SU-DHL-6 (cell line): ENCODE results near the gene SAG.

Experiments
- H2AFZ ChIP-seq: fragments of 200-600 bp; sonication (generic); 2 replicates; pipeline ENCODE4 v1.6.1; 2014; ENCODE audit warnings: low read depth, mild to moderate bottlenecking, moderate library complexity, mixed read lengths, antibody characterized with exemption, low read length; ENCODE audit not compliant: severe bottlenecking
- H3F3A ChIP-seq: fragments of 200-600 bp; shearing (Covaris generic); 2 replicates; pipeline ENCODE4 v1.6.0; 2016; ENCODE audit warnings: antibody characterized with exemption, mild to moderate bottlenecking; ENCODE audit not compliant: insufficient read depth
- H3K27ac ChIP-seq: fragments of 200-600 bp; sonication (generic); 2 replicates; pipeline ENCODE4 v1.5.1; 2016; ENCODE audit warnings: low read depth, mild to moderate bottlenecking, low read length, moderate library complexity, mixed read lengths
- H3K27me3 ChIP-seq: fragments of 200-600 bp; sonication (generic), shearing (Covaris generic); 2 replicates; pipeline ENCODE4 v1.6.0; 2014; ENCODE audit warnings: mild to moderate bottlenecking, low read length
- H3K36me3 ChIP-seq: fragments of 200-600 bp; sonication (generic); 2 replicates; pipeline ENCODE4 v1.6.1; 2014; ENCODE audit warnings: mild to moderate bottlenecking, low read length, mixed read lengths
- H3K4me2 ChIP-seq: fragments of 300-600, 200-600 bp; shearing (Covaris generic), sonication (generic); 2 replicates; pipeline ENCODE4 v1.6.0; 2014; ENCODE audit warnings: low read length, low read depth, mild to moderate bottlenecking; ENCODE audit not compliant: poor library complexity, severe bottlenecking
- H3K4me3 ChIP-seq: fragments of 200-600 bp; sonication (generic); 2 replicates; pipeline ENCODE4 v1.5.1; 2014; ENCODE audit warnings: antibody characterized with exemption, low read length, mild to moderate bottlenecking, mixed read lengths; ENCODE audit not compliant: insufficient read depth, poor library complexity, severe bottlenecking
- H3K79me2 ChIP-seq: fragments of 200-600 bp; sonication (generic); 2 replicates; pipeline ENCODE4 v1.6.1; 2014; ENCODE audit warnings: mild to moderate bottlenecking, low read length, moderate library complexity; ENCODE audit not compliant: insufficient read depth
- H3K9ac ChIP-seq: fragments of 200-600 bp; sonication (generic); 2 replicates; pipeline ENCODE4 v1.7.0; 2014; ENCODE audit warnings: mild to moderate bottlenecking, low read length
- H3K9me2 ChIP-seq: fragments of 200-600 bp; sonication (generic); replicated peaks from 2 replicates; pipeline ENCODE4 v1.6.1; 2014; ENCODE audit warnings: low read length; ENCODE audit not compliant: insufficient read depth
- H3K9me3 ChIP-seq: fragments of 200-600 bp; sonication (generic); 2 replicates; pipeline ENCODE4 v1.6.1; 2014; ENCODE audit warnings: low read length, mixed read lengths; ENCODE audit not compliant: insufficient read depth
- H4K20me1 ChIP-seq: fragments of 200-600 bp; sonication (generic); 2 replicates; pipeline ENCODE4 v1.6.1; 2014; ENCODE audit warnings: low read depth, mild to moderate bottlenecking, antibody characterized with exemption, low read length, moderate library complexity, mixed read lengths
- EZH2phosphoT487 ChIP-seq: fragments of 200-600 bp; sonication (generic), shearing (Covaris generic); conservative IDR thresholded peaks from 2 replicates; pipeline ENCODE4 v1.6.1; 2018; ENCODE audit warnings: mild to moderate bottlenecking, antibody characterized with exemption, low read length, moderate library complexity, mixed read lengths
- TF ChIP-seq, protein P1 (sequence below): fragments of 200-600 bp; sonication (generic); IDR thresholded peaks from one replicate; pipeline ENCODE4 v1.5.1; 2017; ENCODE audit warnings: antibody characterized with exemption, mild to moderate bottlenecking, low read length, moderate library complexity; ENCODE audit not compliant: insufficient read depth, poor library complexity, severe bottlenecking

The SAG gene

DNA sequence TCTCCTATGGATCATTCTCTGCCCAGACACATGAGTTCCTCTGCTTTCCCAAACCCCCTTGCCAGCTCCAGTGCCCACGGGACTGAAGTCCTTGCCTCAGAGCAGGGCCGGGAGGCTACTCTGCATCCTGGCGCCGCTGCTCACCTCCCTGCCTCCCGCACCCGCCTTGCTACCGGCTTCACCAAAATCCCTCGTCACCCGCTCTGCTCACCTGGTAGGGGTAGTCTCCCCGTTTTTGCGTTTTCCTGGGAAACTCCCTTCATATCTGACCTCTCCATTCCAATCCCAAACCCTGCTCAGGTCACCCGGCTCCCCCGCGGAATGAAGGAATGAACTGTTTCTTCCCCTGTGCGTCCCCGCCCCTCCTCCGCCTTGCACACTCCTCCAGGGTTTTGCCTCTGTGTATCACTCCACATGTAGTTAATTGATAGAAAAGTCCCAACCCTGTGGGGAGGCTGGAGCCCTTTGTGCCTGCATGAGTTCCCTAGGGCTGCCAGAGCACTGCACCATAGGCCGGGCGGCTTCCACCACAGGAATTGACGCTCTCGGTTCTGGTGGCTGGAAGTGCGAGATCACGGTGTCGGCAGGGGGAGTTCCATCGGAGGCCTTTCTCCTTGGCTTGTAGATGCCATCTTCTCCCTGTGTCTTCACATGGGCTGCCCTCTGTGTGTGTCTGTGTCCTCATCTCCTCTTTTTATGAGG, 44.7 kb downstream of the SAG start:
- Histone ChIP-seq H3K9me2 (no peaks in the 10 kb centered on the region), H3K27ac (no peak overlapping the region), H3K4me2 (no peak overlapping the region), H3K9me3 (no peaks in the 10 kb centered on the region), H3F3A (peaks cover 7% of the 10 kb centered on the region; the same call in 1 of the 2 replicates), H3K36me3 (no peaks in the 10 kb centered on the region), H2AFZ (no peak overlapping the region), H3K9ac (no peak overlapping the region), H3K79me2 (no peaks in the 10 kb centered on the region), H3K4me3 (no peak overlapping the region), H4K20me1 (peaks cover 4% of the 10 kb centered on the region; the same call in 1 of the 2 replicates), H3K27me3 (no peaks in the 10 kb centered on the region)
- no peak for TF ChIP-seq EZH2phosphoT487
- TF ChIP-seq, protein P1, sequence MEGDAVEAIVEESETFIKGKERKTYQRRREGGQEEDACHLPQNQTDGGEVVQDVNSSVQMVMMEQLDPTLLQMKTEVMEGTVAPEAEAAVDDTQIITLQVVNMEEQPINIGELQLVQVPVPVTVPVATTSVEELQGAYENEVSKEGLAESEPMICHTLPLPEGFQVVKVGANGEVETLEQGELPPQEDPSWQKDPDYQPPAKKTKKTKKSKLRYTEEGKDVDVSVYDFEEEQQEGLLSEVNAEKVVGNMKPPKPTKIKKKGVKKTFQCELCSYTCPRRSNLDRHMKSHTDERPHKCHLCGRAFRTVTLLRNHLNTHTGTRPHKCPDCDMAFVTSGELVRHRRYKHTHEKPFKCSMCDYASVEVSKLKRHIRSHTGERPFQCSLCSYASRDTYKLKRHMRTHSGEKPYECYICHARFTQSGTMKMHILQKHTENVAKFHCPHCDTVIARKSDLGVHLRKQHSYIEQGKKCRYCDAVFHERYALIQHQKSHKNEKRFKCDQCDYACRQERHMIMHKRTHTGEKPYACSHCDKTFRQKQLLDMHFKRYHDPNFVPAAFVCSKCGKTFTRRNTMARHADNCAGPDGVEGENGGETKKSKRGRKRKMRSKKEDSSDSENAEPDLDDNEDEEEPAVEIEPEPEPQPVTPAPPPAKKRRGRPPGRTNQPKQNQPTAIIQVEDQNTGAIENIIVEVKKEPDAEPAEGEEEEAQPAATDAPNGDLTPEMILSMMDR: no peak

DNA sequence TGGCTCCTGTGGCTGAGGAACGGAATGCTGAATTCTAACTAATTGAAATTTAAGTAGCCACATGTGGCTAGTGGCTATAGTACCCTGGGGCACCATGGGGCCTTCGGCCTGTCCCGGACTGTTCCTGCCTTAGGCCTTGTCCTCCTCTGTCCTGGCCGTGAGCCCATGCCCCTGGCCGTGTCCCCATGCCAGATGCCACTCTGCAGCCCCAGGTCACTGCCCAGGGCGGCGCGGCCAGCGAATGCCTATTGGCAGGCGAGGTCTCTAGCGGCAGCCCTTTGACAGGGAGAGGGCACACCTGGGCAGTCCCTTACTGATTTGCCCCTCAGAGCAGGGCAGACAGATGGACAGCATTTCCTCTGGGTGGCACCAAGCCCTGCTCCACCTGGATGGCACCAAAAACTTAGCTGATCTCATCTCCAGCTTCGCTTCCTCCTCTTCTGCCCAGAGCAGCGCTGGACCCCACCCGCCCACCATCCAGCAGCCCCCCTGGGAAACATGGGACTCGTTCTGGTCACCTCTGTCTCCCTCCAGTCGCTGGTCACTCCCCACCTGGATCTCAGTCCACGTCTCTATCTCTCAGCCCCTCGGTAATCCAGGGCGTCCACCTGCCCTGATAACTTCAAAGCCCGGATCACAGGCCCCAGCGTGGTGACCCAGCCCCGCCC, 45.6 kb downstream of the SAG start:
- Histone ChIP-seq H3K9me3 (no peaks in the 10 kb centered on the region), H3K36me3 (0 out of 2 replicates have a peak, but pooled peaks cover 1% of the 10 kb centered on the region), H3F3A (peaks cover 14% of the 10 kb centered on the region), H3K4me3 (peak overlapping the region; percentile 36), H3K27me3 (no peaks in the 10 kb centered on the region), H3K9me2 (no peaks in the 10 kb centered on the region), H4K20me1 (peaks cover 4% of the 10 kb centered on the region; the same call in 1 of the 2 replicates), H3K27ac (peak overlapping the region; percentile 78), H2AFZ (peak overlapping the region; percentile 63), H3K79me2 (no peaks in the 10 kb centered on the region), H3K4me2 (peak overlapping the region; percentile 55), H3K9ac (peak overlapping the region; percentile 53)
- TF ChIP-seq, protein P1: no peak
- TF ChIP-seq EZH2phosphoT487: no peak

DNA sequence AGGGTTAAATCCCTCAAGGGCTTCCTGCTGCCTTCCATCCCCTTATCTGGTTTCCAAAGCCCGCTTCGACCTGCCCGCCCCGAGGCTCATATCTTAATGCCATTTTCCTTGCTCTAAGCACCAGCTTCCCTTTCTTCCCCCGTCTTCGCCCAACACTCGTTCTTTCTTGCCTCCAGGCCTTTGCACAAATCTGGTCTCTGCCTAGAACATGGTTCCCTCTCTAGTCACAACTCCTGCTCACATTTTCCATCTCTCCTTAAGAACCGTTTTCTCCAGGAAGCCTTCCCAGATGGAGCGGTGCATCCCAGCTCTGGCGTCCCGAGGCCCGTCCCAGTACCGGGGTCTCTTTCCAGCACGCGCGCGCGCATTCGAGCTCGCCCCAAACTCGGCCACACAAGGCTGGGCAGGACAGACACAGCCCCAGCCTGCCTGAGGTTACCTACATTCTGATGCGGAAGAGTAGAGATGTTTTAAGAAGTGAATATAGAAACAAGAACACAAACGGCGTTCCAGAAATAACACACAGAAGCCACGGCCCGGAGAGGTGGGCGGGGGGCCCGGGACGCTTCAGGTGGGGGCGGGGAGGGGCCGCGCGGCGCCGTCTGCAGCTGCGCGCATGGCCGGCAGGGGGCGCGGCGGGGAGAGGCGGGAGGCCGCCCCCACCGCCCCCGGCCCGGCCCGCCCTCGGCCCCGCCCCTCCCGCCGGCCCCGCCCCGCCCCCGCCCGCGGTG, 46.3 kb downstream of the SAG start, which contains the start of gene DGKD:
TSS of gene DGKD (plus strand) at position 726 of the 731 bp plus-strand sequence. CDS start 25 bp downstream, outside the sequence.
- no peaks in the 10 kb centered on the region for H3K9me2 ChIP-seq
- H3K27ac ChIP-seq: peak within 1 kb of the TSS; percentile 78
- peak within 1 kb of the TSS; percentile 84 for H3K4me2 ChIP-seq
- TF ChIP-seq, protein P1: peak; percentile 29
- no peak for TF ChIP-seq EZH2phosphoT487
- 0 out of 2 replicates have a peak, but pooled peaks cover 6% of the 10 kb centered on the region for H3K36me3 ChIP-seq
- no peaks in the 10 kb centered on the region for H3K9me3 ChIP-seq
- H3K79me2 ChIP-seq: peaks cover 1% of the 10 kb centered on the region; the same call in 1 of the 2 replicates
- peaks cover 19% of the 10 kb centered on the region for H3F3A ChIP-seq
- peak within 1 kb of the TSS; percentile 73 for H3K4me3 ChIP-seq
- no peaks in the 10 kb centered on the region for H3K27me3 ChIP-seq
- H2AFZ ChIP-seq: peak within 1 kb of the TSS; percentile 63
- H3K9ac ChIP-seq: peak within 1 kb of the TSS; percentile 62
- peaks cover 4% of the 10 kb centered on the region; the same call in 1 of the 2 replicates for H4K20me1 ChIP-seq
